DMS 273 treated with DMSO at 0.1 percent for 48 hours (cell line): ENCODE measurements around the gene ZBTB16.

ENCODE experiments used
- DNase-seq: peaks from one replicate; lab custom pipeline; 2025; lab: John Stamatoyannopoulos, UW

ZBTB16 gene

DNA sequence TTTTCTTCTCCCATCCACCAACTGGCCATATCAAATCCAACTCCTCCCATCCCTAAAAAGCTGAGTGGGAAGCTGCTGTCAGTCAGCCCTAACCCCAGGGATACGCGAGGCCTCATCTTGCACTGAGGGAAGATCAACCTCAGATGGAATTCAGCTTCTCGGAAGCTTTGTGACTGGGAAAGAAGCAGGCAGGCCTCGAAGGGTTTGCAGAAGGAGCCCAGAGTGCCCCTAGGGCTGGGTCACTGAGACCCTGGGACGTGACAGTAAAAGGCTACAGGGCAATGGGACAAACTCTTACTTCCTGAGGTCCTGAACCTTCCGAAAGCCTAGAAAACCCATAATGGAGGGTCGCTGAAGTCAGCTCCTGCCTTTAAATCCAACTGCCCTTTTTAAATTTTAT is 202.3 kb downstream of the ZBTB16 start:
- DNase-seq, result no peak

DNA sequence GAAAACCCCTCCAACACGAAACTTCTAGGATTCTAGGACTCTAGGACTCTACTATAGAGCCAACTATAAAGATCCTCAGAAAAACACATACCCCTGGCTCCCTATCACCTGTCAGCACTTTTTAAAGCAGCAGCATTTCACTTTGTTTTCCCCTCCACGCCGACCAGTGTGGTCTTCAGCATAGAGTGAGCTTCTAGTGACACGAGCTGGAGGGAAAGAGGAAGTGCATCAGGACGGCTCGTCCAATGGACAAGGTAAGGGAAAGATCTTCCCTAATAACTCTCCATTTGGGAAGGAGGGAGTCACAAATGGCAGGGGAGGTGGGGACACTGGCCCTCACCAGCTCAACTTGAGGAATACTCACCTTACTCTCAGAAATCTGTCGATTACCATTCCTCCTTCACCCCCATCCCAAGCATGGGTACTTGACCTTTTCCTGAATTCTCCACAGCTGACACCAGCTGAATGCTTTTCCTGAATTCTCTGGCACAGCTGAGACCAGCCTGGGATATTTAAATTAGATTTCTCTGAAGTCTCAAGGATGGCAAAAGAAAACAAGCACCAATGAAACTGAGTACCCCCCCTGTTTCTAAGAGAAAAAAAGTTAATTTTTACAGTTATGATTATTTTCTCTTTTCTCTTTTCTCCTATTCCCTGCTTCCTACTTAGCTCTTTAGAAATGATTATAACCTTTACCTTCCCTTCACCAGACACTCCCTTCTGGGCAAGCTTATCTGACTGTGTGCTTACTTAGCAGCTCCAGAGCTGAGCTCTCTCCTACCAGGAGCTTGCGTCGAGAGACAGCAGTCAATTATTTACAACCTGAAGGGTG is 203.4 kb downstream of the ZBTB16 start:
- DNase-seq, result peak; percentile 38

DNA sequence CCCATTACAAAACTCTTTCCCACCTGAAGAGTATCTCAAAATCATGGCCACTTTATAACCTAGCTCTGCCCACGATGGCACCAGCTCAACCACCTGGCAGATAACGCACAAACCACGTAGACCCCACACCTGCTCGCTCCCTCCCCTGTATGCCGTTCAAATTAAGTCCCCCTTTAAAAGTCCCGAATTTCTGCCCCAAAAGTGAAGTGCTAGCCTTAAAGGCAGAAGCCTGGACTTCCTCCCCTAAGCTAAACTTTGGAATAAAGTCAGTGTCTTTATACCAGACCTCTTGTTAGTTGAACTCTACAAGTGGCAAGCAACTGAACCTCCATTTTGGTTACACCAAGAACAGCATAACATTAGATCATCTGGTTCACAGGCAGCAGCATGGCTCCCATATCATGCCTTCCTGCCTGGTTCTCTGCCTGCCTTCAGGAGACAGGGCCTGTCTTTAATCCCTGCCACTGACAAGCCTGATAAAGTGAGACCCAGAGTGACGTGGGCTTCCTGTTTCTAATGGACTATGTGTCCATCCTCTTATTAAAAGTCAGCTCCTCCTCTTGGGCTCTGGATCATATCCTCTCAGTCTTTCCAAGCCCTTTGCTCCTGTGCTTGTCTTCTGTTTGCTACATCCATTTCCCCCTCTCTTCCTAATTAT is 204.1 kb downstream of the ZBTB16 start:
- no peak for DNase-seq

DNA sequence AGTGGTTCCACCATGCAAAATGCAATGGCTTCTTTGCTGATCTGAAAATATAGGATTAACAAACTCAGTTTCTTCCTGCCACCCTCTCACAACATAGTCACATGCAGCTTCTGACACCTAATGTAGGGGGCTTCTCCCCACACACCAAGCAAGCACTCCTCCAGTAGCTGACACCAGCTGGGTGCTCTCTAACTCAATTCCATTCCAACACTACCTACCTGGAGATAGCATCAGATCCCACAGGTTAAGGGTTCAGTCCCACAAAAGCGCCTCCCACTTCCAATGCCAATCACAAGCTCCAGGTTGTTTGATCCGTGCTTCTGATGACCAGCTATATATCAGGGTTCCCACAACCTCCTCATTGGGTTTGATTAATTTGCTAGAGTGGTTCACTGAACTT is 204.9 kb downstream of the ZBTB16 start:
- DNase-seq, result no peak

DNA sequence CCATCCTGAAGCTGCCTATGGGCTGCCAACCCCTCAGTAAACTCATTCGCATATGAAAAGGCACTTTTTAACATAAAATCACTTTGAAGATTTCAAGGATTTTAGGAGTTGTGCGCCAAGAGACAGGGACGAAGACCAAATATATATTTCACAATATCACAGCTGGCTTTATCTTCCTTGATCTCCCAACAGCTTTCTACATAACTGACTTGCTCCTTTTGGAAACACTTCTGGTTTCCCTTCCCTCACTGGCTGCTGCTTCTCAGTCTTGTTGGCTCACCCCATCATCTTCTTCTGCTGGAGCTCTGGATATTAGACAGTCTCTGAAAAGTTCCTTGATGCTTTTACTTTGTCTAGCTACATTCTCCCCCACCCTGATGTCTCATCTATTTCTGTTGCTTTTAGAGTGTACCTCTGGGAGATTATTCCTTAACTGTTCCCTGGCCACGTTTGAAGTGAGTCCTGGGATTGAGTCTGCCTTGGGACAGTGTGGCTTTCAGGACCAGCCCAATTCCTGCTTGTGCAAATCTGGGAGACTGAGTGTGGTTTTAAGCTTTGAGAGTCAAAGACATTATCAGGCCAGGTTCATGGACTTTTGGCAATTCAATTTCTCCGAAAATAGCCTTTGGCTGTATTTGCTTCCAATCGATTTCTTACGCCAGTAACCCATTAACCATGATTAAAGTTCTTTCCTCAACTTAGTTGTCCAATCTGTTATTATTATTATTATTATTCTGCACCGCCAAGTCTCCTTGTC is 205.8 kb downstream of the ZBTB16 start:
- no peak for DNase-seq

DNA sequence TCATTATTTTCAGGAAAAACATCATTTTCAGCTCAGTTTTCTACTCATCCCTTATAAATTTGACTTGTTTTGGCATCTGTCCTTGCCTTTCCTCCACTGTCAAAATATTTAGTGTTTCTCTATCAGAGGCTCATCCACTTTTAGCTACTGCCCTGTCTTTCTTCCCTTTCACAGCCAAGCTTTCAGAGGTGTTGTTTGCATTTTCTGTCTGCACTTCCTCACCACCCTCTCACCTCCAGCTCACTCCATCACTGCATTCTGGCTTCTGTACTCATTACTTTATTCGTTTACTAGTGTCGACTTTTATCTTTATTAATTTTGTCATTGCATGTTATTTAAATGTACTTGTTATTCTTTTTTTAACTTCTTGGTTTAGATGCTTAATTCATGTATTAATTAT is 210.0 kb downstream of the ZBTB16 start:
- no peak for DNase-seq

DNA sequence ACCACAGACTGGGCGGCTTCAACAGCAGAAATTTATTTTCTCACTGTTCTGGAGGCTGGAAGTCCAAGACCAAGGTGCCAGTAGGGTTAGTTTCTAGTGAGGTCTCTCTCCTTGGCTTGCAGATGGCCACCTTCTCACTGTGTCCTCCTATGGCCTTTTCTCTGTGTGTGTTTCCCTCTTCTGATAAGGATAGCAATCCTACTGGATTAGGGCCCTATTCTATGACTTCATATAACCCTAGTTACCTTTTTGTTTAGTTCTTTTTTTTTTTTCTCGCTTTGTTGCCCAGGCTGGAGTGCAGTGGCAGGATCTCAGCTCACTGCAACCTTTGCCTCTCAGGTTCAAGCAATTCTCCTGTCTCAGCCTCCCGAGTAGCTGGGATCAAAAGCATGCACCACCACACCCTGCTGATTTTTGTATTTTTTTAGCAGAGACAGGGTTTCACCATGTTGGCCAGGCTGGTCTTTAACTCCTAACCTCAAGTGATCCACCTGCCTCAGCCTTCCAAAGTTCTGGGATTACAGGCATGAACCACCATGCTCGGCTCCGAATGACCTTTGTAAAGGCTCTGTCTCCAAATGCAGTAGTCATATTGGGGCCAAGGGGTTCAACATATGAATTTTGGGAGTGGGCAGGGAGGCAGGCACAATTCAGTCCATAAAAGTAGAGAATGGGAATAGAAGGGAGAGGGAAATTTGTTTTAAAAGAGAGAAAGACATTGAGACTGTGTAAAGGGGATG is 211.2 kb downstream of the ZBTB16 start:
- DNase-seq, result no peak

DNA sequence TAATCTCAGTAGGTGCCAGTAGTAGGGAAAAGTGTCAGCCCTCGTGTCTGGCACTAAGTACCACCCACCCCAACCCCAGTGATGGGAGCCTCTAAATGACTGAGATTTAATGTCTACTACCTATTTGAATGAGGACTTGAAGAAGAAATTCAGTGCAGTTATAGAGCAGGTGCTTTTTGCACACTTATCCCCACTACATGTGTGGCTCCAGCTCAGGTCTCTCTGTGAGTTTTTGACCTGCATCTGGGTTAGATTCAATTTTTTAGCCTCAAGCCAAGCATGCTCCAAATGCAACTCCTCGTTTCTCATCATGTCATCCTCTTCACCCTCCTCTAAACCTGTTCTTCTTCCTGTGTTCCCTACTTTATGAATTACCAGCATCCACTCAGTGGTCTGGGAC is 211.8 kb downstream of the ZBTB16 start:
- no peak for DNase-seq

DNA sequence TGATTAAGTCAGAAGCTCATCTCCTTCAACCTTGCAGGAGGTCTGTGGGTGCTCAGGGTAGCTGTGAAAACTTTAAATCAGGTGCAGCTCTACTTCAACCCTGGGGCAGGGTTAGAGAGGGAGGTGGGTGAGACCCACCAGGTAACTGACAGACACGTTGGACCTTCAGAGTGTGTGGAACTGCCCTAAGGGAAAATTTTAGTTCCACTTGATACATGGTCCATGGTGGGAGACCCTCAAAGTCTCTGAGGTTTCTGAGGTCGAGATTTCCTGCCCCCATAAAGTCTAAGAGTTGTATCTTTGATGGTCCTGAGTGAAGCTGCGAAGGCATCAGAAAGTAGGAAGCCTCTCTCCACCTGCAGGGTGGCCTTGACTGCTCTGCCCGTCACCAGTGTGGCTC is 212.8 kb downstream of the ZBTB16 start:
- no peak for DNase-seq

DNA sequence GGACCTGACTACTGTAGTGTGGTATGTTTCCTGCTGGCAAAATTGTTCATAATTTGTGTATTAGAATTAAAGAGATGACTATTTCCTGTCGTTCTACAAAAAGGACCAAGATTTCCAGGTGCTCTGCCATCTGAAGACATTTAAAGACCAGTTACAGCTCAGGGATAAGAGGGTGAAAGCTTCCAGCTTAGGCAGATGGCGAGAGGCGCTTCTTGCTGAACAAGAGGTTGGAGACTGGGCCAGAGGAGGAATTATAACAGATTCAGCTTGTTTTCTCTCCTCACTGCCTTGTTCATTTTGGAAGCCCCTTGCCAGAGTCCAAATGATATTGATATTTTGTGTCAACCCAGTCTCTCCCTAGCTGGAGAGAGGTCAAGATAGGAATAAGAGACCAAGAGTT is 213.6 kb downstream of the ZBTB16 start:
- DNase-seq, result no peak

DNA sequence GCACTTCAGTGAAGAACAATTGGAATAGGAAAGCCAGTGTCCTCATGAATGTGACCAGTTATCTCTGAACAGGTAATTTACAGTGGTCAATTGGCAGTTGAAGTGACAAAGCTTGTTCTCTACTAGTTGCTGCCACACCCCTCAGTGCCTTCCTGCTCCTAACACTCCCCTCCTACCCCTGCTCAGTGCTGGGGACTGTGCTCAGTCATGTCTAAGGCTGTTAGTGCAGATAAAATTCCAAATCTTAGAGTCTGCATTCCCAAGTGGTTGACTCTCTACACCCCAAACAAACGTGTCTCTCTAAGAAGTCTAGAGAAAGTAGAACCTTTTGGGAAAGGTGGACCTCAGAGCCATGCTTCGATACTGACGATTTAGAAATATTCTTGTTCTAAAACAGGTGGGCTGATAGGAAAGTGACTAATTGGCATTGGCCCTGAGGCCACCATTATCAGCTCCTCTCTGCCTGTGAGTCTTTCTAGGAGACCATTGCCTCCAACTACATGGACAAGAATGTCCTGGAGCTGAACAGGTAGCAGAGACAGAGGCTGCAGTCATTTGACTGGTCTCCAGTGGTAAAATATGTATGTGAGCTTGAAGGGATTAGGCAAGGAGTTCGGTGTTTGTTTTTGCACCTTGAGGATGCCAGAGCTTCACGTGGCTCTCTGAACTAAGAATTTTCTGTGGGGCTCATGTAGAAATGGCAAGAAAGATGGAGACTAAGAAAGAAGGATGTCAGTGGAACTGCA is 214.6 kb downstream of the ZBTB16 start:
- DNase-seq, result no peak

DNA sequence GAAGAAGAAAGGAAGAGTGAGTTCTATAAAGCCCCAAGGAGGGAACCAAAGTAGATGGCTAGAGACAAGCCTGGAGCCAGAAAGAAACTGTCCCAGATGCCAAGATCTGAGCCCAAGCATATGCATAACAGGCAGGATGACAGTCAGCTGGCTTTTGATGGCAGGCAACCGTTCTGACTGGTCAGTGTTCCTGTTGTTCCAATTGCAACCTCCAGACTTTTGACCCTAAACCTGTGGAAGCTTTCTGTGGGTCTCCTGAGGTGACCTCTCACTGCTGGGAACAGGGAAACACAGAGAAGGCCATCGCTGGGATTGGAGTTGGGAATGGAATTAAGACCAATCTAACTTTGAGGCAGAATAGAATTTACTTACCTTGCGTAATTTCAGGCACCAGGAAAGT is 215.1 kb downstream of the ZBTB16 start:
- no peak for DNase-seq

DNA sequence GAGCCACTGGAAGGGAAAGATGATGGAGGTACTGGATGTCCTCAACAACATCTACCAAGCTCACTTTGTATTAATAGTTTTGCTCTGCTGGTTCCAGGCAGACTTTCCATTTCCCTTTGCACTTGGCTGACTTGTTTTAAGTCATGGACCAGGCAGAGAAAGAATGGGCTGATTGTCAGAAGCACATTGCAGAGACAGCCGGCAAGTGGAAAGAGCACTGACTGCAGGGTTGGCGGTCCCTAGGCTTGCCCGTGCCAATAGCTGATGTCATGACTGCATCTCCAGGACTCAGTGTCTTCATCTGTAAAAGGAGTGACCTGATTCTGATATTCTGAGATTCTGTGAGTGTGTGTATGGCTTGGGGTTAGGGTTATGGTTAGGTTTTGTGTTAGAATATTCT is 215.8 kb downstream of the ZBTB16 start:
- DNase-seq, result no peak

DNA sequence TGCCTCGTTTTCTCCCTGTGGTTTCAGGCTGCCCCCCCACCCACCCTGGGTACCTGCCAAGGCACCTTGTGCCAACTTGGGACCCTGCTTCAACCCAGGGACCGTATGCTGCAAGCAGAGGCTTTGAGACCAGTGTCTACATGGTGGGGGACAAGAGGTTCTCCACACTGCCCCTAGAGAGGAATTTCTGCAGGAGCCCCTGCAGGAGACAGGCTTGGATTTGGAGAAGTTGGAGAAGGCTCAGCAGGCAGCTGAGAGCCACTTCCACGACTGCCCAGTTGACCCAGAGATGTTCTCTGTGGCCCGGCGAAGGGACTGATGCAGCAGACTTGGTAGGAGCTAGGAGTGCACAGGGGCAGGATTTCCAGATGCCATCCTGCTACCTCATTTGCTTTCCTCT is 216.6 kb downstream of the ZBTB16 start:
- no peak for DNase-seq

DNA sequence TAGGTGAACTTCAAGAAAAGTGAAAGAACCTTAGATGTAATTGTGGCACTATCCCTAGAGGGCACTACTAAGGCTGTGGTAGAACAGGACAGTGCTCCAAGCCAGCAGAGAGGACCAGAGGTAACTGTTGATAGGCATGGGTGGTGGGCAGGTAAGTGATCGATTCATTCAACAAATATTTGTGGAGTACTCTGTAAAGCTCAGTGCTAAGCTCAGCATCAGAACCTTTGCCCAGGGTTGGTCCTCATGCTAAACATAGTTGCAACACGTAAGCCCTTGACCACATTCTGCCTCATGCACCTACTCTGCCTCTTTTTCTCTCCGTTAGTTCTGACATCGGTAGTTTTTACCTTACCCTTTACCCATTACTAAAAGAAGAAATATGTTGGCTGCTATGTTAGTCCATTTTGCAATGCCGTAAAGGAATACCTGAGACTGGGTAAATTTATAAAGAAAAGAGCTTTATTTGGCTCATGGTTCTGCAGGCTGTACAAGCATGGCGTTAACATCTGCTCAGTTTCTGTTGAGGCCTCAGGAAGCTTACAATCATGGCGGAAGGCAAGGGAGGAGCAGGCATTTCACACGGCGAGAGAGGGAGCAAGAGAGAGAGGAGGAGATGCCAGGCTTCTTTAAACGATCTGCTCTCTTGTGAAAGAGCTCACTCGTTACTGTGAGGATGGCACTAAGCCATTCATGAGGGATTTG is 218.3 kb downstream of the ZBTB16 start:
- DNase-seq, result no peak

DNA sequence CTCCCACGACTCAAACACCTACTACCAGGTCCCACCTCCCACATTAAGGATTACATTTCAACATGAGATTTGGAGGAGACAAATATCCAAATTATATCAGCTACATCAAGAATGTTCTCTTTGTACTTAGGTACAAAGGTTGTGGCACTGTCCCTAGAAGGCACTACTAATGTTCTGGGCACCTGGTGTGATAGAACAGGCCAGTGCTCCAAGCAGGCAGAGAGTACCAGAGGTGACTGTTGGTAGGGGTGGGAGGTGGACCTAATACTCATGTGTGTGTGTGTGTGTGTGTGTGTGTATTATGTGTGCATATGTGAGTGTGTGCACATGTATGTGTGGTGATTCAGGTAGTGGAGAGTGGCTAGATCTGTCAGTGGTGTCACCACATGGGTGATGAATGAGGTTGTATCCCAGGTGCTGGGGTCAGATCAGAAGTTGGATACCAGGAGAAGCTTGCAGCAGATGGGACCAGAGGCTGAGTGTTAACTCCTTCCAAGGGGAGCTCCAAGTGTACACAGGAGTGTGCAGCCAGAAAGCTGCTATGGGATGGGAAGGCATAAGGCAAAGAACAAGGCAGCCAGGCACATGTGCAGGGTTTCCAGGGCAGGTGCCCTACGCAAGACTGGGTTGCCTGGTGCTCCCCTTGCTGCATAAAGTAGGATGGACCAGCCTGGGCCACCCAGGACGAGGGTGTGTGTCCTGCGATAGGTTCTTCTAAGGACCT is 219.0 kb downstream of the ZBTB16 start:
- DNase-seq, result no peak

DNA sequence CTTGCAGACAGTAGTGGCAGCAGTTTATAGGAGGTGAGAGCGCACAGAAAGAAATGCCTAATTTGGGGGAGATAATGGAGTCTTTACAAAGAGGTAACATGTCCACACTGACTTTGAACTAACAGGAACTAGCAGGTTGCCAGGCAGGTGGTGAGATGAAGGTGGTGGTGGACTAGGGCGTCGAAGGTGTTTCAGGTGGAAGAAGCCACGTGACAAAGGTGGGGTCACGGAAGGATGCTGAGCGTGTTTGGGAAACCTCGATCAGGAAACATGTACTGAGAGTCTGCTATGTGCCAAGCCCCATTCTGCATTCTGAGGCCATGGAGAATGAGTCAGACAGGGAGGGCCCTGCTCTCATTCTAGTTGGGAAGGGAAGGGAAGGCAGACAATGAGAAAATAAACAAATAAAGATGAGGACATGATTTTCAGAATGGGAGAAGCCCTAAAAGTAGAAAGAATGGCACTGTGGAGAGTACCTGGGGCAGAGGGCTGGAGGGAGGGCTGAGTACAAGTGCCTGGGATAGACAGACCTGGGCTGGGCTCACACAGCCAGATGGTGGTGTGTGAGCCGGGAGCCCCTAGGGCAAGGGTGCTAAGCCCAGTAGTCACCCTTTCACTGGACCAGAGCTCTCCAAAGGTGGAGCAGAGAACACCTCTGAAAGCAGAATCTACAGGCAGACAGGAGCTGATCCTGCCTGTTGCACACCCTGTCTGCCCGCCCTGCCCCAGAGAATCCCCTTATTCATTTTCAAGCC is 220.5 kb downstream of the ZBTB16 start:
- no peak for DNase-seq

DNA sequence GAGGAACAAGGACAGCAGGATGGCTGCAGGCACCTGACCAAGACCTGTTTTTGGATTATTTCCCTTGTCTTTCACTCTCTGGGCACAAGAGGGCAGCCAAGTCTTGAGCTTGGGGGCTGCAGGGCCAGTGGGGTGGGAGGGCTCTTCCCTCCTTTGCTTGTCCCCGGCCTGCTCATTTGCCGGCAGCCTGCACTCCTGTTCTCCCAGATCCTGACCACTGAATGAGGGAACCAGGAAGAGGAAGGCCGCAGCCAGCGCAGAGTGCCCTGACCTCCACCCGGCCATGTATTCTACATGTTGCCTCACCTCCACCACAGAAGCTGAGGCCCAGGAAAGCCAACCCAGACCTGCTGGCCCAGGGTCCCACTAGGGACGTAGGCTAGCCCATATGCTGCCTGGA is 221.2 kb downstream of the ZBTB16 start:
- peak; percentile 32 for DNase-seq

DNA sequence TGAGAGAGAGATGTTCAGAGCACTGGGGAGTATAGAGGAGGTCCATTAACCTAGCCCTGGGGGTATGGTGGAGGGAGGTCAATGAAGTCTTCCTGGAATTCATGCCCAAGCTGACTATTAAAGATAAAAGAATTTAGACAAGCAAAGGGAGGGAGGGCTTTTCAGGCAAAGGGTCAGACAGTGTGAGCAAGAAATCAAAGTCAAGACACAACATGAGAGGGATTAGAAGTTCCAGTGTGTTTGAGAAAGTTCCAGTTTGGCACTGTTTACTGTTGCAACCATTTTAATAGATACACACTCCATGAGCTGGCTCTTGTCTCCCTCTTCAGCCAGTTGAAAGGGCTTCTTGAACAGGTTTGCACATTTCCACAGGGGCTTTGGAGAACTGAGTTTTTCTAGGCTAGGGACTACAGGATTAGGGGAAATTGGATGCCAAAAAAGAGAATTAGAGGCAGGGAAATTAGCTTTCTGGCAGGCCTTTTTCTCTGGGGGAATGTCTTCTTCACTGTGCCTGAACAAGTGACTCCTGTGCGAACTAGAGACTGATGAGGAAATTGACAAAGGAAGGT is 222.0 kb downstream of the ZBTB16 start:
- DNase-seq, result no peak
